ENCODE data around the gene RTL1.

RTL1 gene

DNA sequence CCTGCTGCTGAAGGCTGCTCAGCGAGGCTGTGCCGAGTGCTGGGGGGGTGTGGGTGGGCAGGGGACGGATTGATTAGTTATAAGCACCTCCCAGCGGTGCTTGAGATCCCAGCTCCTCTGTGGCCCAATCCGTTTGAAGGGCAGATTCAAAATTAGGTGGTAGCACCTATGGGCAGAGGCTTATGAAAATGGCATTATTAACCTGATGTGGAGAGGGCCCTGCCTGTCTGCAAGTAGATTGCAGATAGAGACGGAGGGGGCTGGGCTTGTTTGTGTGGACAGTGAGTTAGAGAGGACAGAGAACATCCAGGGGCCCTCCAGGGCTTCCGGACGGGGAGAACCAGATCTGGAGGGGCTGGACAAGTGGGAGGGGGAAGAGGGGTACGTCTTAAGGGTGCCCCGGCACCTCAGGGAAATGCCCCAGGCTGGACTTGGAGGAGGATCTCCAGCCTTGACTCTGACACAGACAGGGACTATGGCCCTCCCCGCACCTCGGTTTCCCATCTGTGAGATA is at the start of gene RTL1:
TSS of gene RTL1 (minus strand) at position 51 of the 514 bp plus-strand sequence. CDS start 18,934 bp downstream, outside the sequence.
- in situ Hi-C loops (cut with MboI; ENCODE audit: low sequenced_read_pairs): no loop called here

DNA sequence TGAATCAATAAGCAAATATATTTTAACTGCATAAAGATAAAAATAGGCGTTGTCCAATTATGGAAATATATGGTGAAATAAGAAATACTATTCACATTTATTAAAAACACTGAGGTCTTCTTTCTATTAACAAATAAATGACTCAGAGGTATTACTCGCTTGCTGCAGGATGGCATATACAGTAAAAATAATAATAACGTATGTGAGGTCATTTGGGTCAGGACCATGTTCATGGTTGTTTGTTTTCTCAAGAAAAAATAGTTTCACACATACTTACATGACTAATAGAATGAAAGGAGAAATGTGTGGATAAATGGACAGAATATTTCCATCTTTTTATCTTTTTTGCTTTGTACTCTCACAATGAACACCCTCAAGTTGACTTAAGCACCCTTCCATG is 46.5 kb upstream of the RTL1 start:
- in situ Hi-C loops (cut with MboI; ENCODE audit: low sequenced_read_pairs): no loop called here

DNA sequence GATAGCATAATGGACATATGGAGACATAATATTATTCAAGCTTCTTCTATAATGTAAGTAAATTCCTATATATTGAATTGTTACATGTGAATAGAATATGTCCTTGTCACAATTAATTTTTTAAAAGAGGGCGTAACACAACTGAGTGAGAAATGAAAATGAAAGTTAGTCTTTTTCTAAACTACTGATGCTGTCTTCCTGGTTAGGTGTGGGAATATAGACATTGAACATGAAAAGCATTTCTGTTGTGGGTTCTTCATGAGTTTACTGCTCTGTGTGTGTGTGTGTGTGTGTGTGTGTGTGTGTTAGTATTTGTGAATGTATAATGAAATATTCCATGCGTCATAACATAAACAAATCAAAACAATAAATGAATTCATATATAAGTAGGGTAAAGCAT is 40.5 kb upstream of the RTL1 start:
- in situ Hi-C loops (cut with MboI; ENCODE audit: low sequenced_read_pairs): no loop called here

DNA sequence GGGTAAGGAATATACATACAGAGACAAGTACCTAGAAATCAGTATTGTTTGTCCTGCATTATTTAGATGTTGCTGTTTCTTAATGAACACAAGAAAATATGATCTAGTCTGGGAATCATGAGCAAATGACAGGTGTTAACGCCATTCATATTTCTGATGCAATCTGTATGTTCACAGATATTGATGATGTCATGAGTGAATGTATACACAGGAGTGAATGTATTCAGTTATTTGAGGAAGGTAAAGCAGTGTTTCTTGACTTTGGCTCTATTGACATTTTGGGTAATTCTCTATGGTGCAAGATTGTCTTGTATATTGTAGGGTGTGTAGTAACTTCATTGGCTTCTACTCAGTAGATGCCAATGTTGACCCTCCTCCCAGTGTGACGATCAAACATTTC is 26.7 kb upstream of the RTL1 start:
- in situ Hi-C loops (cut with MboI; ENCODE audit: low sequenced_read_pairs): no loop called here

DNA sequence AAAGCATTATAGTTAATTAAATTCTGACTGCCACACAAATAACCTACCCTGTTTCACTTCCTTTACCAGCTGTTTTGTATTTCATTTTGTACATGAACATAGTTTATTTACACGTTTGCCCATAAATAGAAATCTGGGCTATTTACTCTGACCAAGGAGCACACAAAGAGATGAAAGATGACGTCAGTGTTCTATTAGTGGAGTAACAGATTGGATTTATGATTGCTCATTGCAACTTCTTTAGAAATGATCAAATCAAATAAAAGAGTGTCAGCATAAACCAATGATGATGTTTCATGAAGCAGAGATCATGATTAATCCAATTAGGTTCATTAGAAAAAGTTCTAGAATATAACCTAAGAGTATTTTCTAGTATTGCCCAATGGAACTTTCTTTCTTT is 12.0 kb upstream of the RTL1 start:
- in situ Hi-C loops (cut with MboI; ENCODE audit: low sequenced_read_pairs): no loop called here

DNA sequence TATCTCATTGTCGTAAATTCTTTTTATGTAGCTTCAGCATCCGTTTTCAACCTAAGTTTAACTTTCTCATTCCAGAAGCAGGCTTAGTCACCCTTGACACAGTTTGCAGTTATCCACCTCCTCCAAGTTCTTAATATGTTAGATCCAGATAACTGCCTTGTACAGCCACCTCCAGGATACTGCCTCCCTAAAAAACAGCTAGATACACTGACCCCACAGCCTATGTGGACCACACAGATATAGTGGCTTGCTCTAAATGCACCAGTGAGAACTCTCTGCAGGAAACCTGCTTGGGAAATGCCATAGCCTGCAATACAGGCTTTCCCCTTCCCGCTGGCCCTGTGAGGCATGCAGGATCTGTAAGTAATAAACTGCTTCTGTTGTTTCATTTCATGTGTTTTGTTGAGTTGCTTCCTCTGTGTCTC is 11.1 kb upstream of the RTL1 start:
- in situ Hi-C loops (cut with MboI; ENCODE audit: low sequenced_read_pairs): no loop called here

DNA sequence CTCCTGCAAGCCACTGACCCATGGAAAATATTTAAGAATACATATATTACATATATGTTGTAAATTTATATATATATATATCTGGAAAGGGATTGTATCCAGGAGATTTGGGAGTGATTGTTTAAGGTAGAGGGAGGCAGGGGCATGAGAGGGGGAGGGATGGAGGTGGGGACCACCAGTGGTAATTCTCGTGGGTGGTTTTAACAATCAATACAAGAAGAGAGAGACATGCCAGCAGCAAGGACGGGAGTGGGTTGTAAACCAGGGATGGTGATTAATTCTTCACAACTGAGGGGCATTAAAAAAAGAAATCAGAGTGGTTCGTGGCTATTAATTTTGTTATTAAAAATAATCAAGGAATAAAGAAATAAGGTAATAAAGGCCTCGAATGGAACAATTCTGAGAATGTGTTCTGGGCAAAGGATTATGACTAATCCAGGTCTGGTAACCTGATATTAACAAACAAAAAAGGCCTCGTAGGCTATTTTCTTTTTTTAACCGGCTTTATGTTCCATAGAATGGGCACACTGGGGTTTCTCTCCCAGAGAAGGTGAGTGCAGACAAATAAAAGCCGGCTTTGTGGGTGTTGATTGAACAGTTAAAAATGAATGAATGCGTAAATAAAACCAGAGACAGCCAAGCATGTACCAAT is 8.3 kb upstream of the RTL1 start:
- in situ Hi-C loops (cut with MboI; ENCODE audit: low sequenced_read_pairs): no loop called here

DNA sequence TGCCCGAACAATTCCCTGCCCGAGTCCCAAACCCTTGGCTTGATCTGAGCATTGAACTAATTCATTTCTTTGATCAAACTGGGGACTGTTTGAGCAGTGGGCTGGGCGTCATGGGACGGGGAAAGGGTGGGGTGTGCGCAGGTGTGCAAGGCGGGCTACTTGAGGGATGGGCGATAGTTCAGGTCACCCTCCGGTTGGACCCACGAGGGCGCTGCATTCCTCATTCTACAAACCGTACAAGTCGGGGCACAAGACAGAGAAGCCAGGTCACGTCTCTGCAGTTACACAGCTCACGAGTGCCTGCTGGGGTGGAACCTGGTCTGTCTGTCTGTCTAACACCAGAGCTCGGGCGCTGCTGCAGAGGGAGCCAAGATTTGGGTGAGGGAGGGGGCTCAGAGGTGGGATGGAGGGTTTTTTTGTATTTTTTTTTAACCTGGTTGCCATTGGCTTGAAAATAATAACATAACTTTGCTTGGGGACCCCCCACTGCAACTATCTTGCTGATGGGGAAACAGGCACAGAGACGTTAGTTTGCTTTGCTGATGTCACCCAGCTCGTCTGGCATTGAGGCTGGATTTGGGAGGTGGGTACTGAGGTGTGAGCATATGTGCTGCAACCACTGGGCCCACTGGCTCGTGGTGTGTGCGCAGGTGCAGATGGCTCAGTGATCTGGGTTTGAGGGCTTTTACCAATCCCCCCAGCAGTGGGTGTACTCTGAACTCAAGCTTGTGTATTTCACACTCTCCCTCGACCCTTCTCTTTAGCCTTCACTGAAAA is 7.6 kb upstream of the RTL1 start:
- in situ Hi-C loops (cut with MboI; ENCODE audit: low sequenced_read_pairs): no loop called here

DNA sequence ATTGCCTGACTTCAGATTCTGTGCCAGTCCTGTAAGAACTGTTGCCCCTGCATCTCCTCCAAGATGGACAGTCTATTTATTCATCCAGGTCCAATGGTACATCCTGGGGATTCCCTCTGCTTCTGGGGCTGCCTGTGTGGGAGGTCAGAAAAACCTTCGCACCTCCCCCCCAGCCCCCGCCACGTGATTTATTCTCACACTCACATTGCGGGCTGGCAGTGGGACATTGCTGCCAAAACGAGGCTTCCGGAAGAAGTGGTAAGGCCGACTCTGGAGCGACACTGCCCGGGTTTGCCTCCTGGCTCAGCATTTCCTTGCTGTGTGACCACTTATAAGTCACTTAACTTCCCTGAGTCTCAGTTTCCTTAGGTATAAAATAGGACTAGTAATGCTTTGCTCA is 5.9 kb upstream of the RTL1 start:
- in situ Hi-C loops (cut with MboI; ENCODE audit: low sequenced_read_pairs): no loop called here

DNA sequence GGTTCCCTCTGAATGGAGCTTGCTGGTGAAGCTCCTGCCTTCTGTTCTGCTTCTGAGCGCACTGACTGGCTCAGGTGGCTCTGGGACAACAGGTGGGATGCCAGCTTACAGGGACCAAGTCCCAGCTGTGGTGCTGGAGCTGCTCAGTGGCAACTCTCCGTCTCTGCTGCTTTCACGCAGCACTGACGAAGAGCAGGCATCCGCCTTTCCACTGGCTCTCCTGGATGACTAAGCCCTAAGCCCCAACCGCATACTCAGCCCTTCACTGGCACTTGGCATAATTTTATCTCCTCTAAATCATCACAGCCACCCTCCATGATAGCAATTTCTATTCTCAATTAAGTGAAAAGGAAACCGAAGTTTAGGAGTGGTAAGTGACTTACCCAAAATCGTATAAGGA is 3.7 kb upstream of the RTL1 start:
- in situ Hi-C loops (cut with MboI; ENCODE audit: low sequenced_read_pairs): no loop called here

DNA sequence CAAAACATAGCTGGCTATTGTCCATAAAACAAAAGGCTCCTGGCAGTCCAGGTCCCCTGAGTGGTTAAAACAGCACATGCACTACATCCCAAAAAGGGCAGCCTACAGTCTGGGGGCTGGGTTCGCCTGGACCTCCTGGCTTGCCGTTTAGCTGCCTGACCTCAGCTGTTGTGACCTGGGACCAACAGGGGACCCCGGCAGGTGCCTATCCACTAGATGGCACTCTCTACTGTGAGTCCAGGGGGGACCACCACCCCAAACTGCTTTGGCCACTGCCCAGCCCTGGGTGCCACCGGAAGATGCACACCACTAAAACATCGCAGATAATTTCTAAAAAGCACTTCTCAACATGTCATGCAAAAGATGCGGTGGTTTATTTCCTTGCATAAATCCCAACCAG is 2.9 kb upstream of the RTL1 start:
- in situ Hi-C loops (cut with MboI; ENCODE audit: low sequenced_read_pairs): no loop called here

DNA sequence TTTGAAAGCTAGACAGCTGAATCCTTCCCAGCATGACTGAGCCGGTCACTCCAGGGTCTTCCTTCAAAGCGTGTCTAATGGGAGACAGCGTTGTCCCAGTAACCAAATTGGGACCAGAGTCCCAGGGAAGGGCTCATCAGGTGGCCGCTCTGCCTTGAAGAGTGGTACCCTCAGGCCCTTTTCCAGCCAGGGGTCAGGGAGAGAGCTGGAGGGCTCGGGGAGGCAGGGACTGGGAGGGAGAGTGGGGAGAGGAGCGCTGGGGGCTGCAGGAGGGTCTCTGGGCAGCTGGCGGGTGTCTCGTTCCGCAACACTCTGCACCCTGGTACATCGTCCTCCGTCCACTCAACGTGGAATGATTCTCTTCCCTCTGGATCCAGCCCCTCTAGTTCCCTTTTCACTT is 1.6 kb upstream of the RTL1 start:
- in situ Hi-C loops (cut with MboI; ENCODE audit: low sequenced_read_pairs): no loop called here

DNA sequence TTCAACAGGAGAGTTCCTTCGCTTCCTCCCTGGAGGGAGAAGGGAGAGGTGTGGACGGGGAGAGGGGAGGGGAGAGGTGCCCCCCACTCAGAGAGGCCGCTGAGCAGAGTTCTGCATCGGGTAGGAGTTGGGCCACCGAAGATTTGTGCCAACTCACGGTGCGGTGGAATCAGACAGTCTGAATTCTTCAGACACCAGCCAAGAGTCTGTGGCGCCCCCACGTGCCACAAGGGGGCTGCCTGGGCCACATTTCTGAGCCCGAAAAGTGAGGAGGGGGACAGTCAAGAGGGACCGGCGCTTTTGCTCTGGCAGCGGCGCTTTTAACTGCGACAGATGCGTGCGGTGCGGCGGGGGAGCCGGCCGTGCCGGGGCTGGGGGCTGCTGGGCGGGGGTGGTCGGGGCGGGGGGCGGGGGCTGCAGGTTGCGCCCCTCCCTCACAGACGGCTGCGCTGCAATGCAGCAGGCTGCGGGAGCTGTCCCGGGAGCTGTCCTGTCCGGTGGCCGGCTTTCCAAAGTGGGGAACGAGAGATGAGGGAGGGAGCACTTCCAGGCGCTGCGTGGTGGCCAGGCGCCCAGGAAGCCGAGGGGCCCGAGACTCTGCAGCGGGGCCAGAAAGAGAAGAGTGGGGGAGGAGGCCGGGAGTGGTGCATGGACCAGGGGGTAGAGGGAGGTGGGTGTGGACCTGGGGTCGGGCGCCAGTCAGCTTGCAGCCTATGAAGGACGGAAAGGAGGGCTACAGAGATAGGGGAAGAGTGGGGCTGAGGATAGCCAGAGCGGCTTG is 975 bp upstream of the RTL1 start:
- in situ Hi-C loops (cut with MboI; ENCODE audit: low sequenced_read_pairs): no loop called here

DNA sequence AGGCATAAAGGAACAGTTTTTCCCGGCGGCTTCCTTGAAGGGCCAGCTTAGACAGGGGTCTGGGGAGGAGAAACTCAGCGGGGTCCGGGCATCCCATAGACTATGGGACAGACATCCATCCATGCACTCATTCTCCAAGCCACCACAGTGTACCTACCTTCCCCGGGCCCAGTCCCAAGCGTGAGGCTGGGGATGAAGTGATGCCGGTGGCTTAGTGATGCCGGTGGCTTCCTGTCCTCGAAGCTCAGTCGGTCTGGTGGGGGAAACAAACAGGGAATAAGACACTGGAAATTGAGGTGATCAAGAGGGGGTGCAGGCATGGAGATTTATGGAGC is 421 bp downstream of the RTL1 start:
- in situ Hi-C loops (cut with MboI; ENCODE audit: low sequenced_read_pairs): no loop called here

DNA sequence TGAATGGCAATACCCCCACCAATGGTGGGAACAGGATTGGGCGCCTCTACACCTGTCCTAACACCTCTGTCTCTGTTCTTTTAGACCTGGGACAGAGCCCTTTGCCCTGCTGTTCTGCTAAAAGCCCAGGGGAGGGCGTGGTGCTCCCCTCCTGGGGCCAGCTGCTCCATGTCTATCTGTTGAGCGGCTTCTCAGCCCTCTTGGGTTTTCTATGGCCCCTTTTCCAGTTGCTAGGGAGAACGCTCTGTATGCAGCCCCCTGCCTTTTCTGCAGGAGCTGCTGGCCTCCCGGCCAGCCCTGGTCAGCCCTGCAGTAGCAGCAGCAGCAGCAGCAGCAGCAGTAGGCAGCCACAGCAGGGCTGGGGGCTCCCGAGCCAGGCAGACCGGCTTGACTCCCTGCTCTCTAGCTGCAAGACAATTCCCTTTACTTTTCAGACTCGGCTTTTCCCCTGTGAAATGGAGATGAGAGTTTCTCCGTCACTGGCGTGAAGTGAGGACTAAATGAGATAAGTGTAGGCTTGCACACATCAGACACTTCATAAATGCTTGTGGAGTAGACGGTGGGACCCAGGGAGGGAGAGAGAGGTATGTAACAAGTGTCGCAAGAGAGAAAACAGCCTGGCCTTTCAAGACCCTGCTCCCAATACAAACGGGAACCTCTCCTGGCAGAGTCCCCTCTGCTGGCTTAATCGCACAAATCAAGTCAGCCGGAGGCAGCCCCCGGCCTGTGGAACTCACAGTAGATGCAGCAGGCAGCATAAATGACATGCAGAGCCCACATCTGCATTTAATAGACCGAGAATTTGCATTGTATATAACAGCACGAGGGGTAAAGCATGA is 1.0 kb downstream of the RTL1 start:
- in situ Hi-C loops (cut with MboI; ENCODE audit: low sequenced_read_pairs): no loop called here

DNA sequence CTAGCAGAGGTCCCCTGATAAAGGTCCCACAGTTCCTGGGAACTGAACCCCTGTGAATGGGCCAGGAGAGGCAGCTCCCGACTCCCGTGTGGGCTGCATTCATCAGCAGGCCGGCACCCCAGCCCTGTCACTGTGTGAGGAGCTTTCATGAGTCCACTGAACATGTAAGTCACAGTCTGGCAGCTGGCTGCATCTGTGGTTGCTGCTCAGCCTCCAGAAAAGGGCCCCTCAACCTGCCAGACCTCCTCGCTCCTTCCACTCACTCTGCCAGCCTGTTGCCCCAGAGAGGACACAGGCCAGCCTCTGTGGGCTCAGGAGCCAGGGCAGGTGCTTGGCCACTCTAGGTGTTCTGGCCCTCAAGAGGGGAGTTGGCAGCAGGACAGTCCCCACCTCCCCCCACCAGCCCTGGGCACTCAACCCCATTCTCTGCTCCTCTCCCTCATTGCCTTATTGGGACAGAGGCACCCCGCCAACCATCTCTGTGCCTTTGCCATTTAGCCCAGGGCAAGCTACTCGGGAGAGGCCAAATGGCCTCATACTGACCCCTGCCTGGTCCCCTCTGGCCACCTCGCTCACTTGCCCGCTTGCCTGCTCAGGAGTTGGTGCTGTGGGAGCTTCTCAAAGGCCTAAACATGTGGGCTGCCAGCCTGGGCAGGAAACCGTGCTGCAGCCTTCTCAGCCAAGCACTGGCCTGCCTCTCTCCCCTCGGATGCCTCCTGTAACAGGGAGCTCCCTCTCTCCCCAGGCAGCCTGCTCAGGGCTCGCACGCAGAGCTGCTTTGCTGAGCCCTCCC is 1.9 kb downstream of the RTL1 start:
- in situ Hi-C loops (cut with MboI; ENCODE audit: low sequenced_read_pairs): no loop called here

DNA sequence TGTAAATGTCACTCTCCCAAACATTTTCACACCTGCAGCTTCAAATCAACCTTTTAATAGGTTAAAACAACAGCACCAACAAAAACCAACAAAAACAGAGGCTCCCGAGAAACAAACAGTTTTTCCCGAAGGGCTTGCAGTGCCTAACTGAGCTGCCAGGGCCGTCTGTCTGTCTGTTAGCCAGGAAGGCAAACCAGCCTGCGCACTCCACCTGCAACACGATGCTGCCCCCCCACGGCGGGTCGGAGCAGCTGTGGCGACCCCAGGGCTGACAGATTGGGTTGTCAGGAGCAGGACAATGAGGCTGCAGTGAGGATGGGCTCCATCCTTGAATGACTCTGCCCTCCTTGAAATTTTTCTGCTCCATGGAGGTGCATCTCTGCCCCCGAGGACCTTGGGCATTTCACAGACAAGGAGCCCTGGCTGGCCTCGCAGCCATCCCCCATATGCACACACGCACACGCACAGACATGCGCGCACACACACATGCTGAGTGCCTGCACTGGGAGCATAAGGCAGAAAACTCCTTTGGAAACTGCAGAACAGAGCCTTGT is 2.6 kb downstream of the RTL1 start:
- in situ Hi-C loops (cut with MboI; ENCODE audit: low sequenced_read_pairs): no loop called here

DNA sequence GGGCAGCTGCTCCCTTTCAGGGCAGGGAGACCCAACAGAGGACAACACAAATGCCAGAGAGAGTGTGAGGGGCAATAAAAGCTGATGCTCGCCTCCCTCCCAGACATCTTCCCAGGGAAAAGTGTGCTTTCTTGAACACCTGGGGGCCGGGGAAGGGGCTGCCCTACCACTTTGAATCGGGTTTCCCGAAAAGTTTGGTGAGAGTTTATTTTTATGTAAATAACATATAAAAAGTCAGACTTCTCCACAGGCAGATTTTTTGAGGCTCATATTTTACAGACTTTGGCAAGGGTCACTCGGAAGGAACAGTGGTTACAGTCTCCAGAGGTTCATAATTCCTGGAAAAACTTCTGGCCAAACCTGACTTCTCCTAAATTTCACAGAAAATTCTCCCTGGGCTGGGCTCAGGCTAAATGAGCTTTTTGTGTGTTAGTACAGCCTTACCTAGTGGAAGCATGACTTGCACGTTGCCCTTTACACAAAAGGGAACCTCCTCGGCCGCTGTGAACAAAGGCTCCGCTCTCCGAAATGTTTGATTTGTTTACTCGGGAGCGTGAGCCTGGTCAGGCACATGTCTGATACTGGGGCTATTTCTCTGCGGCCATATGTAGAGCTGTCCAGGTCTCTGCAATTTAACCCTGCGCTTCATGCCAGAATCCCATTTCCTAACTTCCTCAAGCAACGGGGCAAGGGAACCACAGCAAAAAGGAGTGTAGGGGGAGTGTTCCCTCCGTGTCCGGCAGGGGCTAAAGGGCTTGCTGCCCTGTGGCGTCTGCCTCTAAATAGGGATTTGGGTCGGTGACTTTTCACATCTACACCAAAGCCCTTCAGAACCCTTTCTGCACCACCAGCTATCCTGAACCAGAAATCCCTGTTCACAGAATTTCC is 3.4 kb downstream of the RTL1 start:
- in situ Hi-C loops (cut with MboI; ENCODE audit: low sequenced_read_pairs): no loop called here
